H1 (cell line): ENCODE data around the gene TXNDC8. TPM values are rescaled to one million over a fixed set of nuclear protein-coding genes. Genes with fewer than 3 reads are reported as not detected.

Experiments used
- CTCF ChIA-PET: fragments of 300-600 bp; sonication (Branson Sonifier 250); formaldehyde crosslinking; loops from one replicate; lab custom pipeline; 2021; ENCODE audit not compliant: partially characterized antibody; lab: Charles Lee
- POLR2A ChIA-PET: fragments of 300-600 bp; sonication (Branson Sonifier 250); formaldehyde crosslinking; loops from one replicate; lab custom pipeline; 2021; ENCODE audit warnings: inconsistent platforms; ENCODE audit not compliant: partially characterized antibody; lab: Charles Lee
- DNase-seq, 2 experiments: peaks; one replicate each; pipeline versions ENCODE4 v3.0.0 to v3.0.0-alpha.2; 2010 to 2022; ENCODE audit warnings: low spot score in 2 of 2, low read depth in 1 of 2, mixed read lengths in 1 of 2
- FAIRE-seq: peaks from 2 replicates; lab custom pipeline; 2011; peaks lifted over from hg19 to GRCh38; lab: Jason Lieb, UNC
- H2AFZ ChIP-seq: 2 replicates; pipeline ENCODE4 v1.8.1; 2012; ENCODE audit warnings: low read length, inconsistent platforms
- H2AK5ac ChIP-seq: 2 replicates; pipeline ENCODE4 v1.6.1; 2013; ENCODE audit warnings: low read depth, low read length
- H2BK120ac ChIP-seq: replicated peaks from 2 replicates; pipeline ENCODE3; 2013; ENCODE audit warnings: low read depth, low read length, inconsistent platforms
- H2BK12ac ChIP-seq: 2 replicates; pipeline ENCODE4 v1.6.1; 2013; ENCODE audit warnings: low read depth, low read length
- H2BK15ac ChIP-seq: 2 replicates; pipeline ENCODE4 v1.6.1; 2013; ENCODE audit warnings: low read length
- H2BK20ac ChIP-seq: 2 replicates; pipeline ENCODE4 v1.6.1; 2013; ENCODE audit warnings: low read length
- H2BK5ac ChIP-seq: 2 replicates; pipeline ENCODE4 v1.6.1; 2013; ENCODE audit warnings: low read depth, low read length
- H3K14ac ChIP-seq: 2 replicates; pipeline ENCODE4 v1.6.1; 2013; ENCODE audit warnings: inconsistent platforms; ENCODE audit not compliant: insufficient read length
- H3K18ac ChIP-seq: 2 replicates; pipeline ENCODE4 v1.6.1; 2013; ENCODE audit warnings: low read length; ENCODE audit errors: extremely low read depth
- H3K23ac ChIP-seq: 2 replicates; pipeline ENCODE4 v1.6.1; 2013; ENCODE audit warnings: inconsistent platforms; ENCODE audit not compliant: insufficient read length
- H3K23me2 ChIP-seq: 2 replicates; pipeline ENCODE4 v1.6.1; 2013; ENCODE audit warnings: low read depth, low read length
- H3K27ac ChIP-seq: 2 replicates; pipeline ENCODE4 v1.6.1; 2011; ENCODE audit warnings: low read depth, low read length, inconsistent platforms
- H3K27me3 ChIP-seq, 4 experiments: replicated peaks in 1 of 4; 1 replicate in 1 of 4; 2 replicates in 3 of 4; pipeline versions ENCODE4 v1.6.1 to v1.8.1; 2011 to 2013; ENCODE audit warnings: low read length in 3 of 4, mild to moderate bottlenecking in 3 of 4, inconsistent platforms in 2 of 4, mixed read lengths in 2 of 4, moderate library complexity in 1 of 4; ENCODE audit not compliant: control insufficient read depth in 3 of 4, insufficient read depth in 3 of 4; ENCODE audit errors: extremely low read depth in 1 of 4
- H3K36me3 ChIP-seq, 4 experiments: 2 replicates each; pipeline versions ENCODE4 v1.6.1 to v1.8.1; 2011 to 2013; ENCODE audit warnings: mild to moderate bottlenecking in 4 of 4, low read length in 3 of 4, moderate library complexity in 2 of 4, control low read depth in 1 of 4, inconsistent platforms in 1 of 4; ENCODE audit not compliant: insufficient read depth in 4 of 4, control insufficient read depth in 2 of 4
- H3K4ac ChIP-seq: replicated peaks from 2 replicates; pipeline ENCODE3; 2013; ENCODE audit warnings: low read length, low read depth, mixed read lengths, inconsistent platforms; ENCODE audit not compliant: insufficient read length
- H3K4me1 ChIP-seq, 4 experiments: replicated peaks in 1 of 4; 1 replicate in 1 of 4; 2 replicates in 3 of 4; pipeline versions ENCODE4 v1.6.1 to v1.8.1; 2011 to 2013; ENCODE audit warnings: low read length in 3 of 4, inconsistent platforms in 2 of 4, mixed read lengths in 1 of 4; ENCODE audit not compliant: insufficient read depth in 4 of 4, control insufficient read depth in 3 of 4
- H3K4me2 ChIP-seq, 2 experiments: 2 replicates each; pipeline versions ENCODE4 v1.6.1 to v1.8.1; 2011 to 2013; ENCODE audit warnings: low read depth in 2 of 2, low read length in 2 of 2, control low read depth in 1 of 2, inconsistent platforms in 1 of 2, mild to moderate bottlenecking in 1 of 2; ENCODE audit not compliant: insufficient read depth in 1 of 2
- H3K4me3 ChIP-seq, 4 experiments: fragments of 200-600, 300-600 bp in 1 of 4; sonication (generic), shearing (Covaris generic), sonication (Bioruptor Twin) in 1 of 4; 2 replicates each; pipeline versions ENCODE4 v1.5.1 to v1.8.1; 2011 to 2016; ENCODE audit warnings: low read length in 4 of 4, low read depth in 3 of 4, control low read depth in 2 of 4, inconsistent platforms in 2 of 4, mild to moderate bottlenecking in 2 of 4, mixed read lengths in 1 of 4, moderate library complexity in 1 of 4; ENCODE audit not compliant: insufficient read depth in 2 of 4; ENCODE audit errors: extremely low read depth in 1 of 4
- H3K56ac ChIP-seq: replicated peaks from 2 replicates; pipeline ENCODE3; 2013; ENCODE audit warnings: low read depth, mild to moderate bottlenecking, mixed read lengths, low read length, inconsistent platforms; ENCODE audit not compliant: insufficient read length
- H3K79me1 ChIP-seq: 2 replicates; pipeline ENCODE4 v1.6.1; 2013; ENCODE audit warnings: low read depth, low read length, control low read depth
- H3K79me2 ChIP-seq, 2 experiments: 2 replicates each; pipeline versions ENCODE4 v1.6.1 to v1.8.1; 2012 to 2013; ENCODE audit warnings: low read length in 2 of 2, mild to moderate bottlenecking in 2 of 2, inconsistent platforms in 1 of 2; ENCODE audit not compliant: insufficient read depth in 2 of 2, control insufficient read depth in 1 of 2
- H3K9ac ChIP-seq, 4 experiments: replicated peaks in 1 of 4; 1 replicate in 1 of 4; 2 replicates in 3 of 4; pipeline versions ENCODE4 v1.6.1 to v1.8.1; 2011 to 2013; ENCODE audit warnings: low read depth in 3 of 4, low read length in 3 of 4, control low read depth in 2 of 4, mild to moderate bottlenecking in 2 of 4, moderate library complexity in 2 of 4, inconsistent platforms in 1 of 4; ENCODE audit errors: extremely low read depth in 1 of 4
- H3K9me3 ChIP-seq, 2 experiments: 2 replicates each; pipeline versions ENCODE4 v1.6.1 to v1.8.1; 2012 to 2013; ENCODE audit warnings: mild to moderate bottlenecking in 2 of 2, moderate library complexity in 2 of 2, control low read depth in 1 of 2, inconsistent platforms in 1 of 2, low read depth in 1 of 2, low read length in 1 of 2, mixed read lengths in 1 of 2; ENCODE audit not compliant: insufficient read depth in 2 of 2
- H4K20me1 ChIP-seq, 2 experiments: replicated peaks in 1 of 2; 2 replicates each; pipeline versions ENCODE3 to v1.8.1; 2011 to 2013; ENCODE audit warnings: inconsistent platforms in 2 of 2, low read length in 2 of 2, mild to moderate bottlenecking in 1 of 2; ENCODE audit not compliant: insufficient read depth in 2 of 2, control insufficient read depth in 1 of 2
- H4K5ac ChIP-seq: 2 replicates; pipeline ENCODE4 v1.6.1; 2013; ENCODE audit warnings: low read length, low read depth, mixed read lengths, inconsistent platforms; ENCODE audit not compliant: insufficient read length
- H4K8ac ChIP-seq: 2 replicates; pipeline ENCODE4 v1.8.0; 2013; ENCODE audit warnings: mild to moderate bottlenecking, moderate library complexity, low read length, inconsistent platforms; ENCODE audit not compliant: insufficient read depth; ENCODE audit errors: extremely low read depth
- H4K91ac ChIP-seq: replicated peaks from 2 replicates; pipeline ENCODE3; 2013; ENCODE audit warnings: low read length, mixed read lengths, inconsistent platforms; ENCODE audit not compliant: insufficient read length
- BCL11A ChIP-seq, 2 experiments: IDR thresholded peaks; one replicate each; pipeline ENCODE4 v1.6.1; 2011; ENCODE audit warnings: low read depth in 2 of 2, low read length in 2 of 2, mild to moderate bottlenecking in 2 of 2
- CBX5 ChIP-seq: fragments of 300-800, 300-1000 bp; sonication (generic); IDR thresholded peaks from 2 replicates; pipeline ENCODE4 v1.7.1; 2016; ENCODE audit warnings: antibody characterized with exemption, low read length, low read depth
- E2F6 ChIP-seq: IDR thresholded peaks from 2 replicates; pipeline ENCODE4 v1.6.1; 2012; ENCODE audit warnings: inconsistent platforms
- EP300 ChIP-seq, 2 experiments: IDR thresholded peaks; 1 replicate in 1 of 2; 2 replicates in 1 of 2; pipeline ENCODE4 v1.6.1; 2011 to 2012; ENCODE audit warnings: low read depth in 2 of 2, low read length in 2 of 2, mild to moderate bottlenecking in 2 of 2, borderline replicate concordance in 1 of 2, inconsistent platforms in 1 of 2, moderate library complexity in 1 of 2
- KDM1A ChIP-seq: fragments of 200-600, 300-600 bp; sonication (generic); IDR thresholded peaks from 2 replicates; pipeline ENCODE4 v1.7.1; 2016; ENCODE audit warnings: mild to moderate bottlenecking, low read length, borderline replicate concordance
- MAFK ChIP-seq: IDR thresholded peaks from 2 replicates; pipeline ENCODE4 v1.6.1; 2012; ENCODE audit warnings: low read depth, mild to moderate bottlenecking, improper control_type of control experiment, low read length
- POLR2A ChIP-seq, 2 experiments: IDR thresholded peaks; 1 replicate in 1 of 2; 2 replicates in 1 of 2; pipeline ENCODE4 v1.6.1; 2011; ENCODE audit warnings: low read depth in 2 of 2, low read length in 2 of 2, mild to moderate bottlenecking in 2 of 2; ENCODE audit errors: control extremely low read depth in 1 of 2
- POLR2AphosphoS5 ChIP-seq: IDR thresholded peaks from 2 replicates; pipeline ENCODE4 v1.6.1; 2011; ENCODE audit warnings: low read depth, low read length
- SP1 ChIP-seq: IDR thresholded peaks from 2 replicates; pipeline ENCODE4 v1.6.1; 2011; ENCODE audit warnings: low read depth, low read length
- WGBS, 2 experiments: shearing (Covaris generic) in 1 of 2; methylation state at CpG; one replicate each; pipeline versions ENCODE4 v1.1.6 to v1.1.7; 2013 to 2015; ENCODE audit warnings: low lambda C conversion rate in 2 of 2, mixed read lengths in 2 of 2, inconsistent platforms in 1 of 2, low coverage in 1 of 2, missing lambda C conversion rate in 1 of 2; ENCODE audit not compliant: insufficient replicate concordance in 2 of 2, insufficient coverage in 1 of 2, insufficient read length in 1 of 2; ENCODE audit errors: extremely low coverage in 1 of 2, missing lambda C conversion rate in 1 of 2; 5-methylcytosine and 5-hydroxymethylcytosine counted together
- polyA plus RNA-seq, 7 experiments: library from polyadenylated mRNA; depleted of rRNA in 3 of 7; stranded (reverse) in 5 of 7; unstranded in 2 of 7; fragments of >200 nt in 5 of 7; fragments of 200-250 nt in 2 of 7; gene quantifications; 1 replicate in 5 of 7; 2 replicates in 1 of 7; 4 replicates in 1 of 7; pipeline versions ENCODE4 v1.2.1 to v1.2.3, GENCODE V29; 2011 to 2013; ENCODE audit warnings: missing spikeins in 2 of 7, mixed read lengths in 2 of 7
- total RNA-seq: library from RNA; stranded (reverse); fragmentation: NEBNext Ultra II Directional; extraction: Animal tissue kit (Norgen Biotek cat#: 25700); gene quantifications from 2 replicates; pipeline ENCODE4 v1.2.1, GENCODE V29; 2021
- TF ChIP-seq, protein P1 (sequence below): IDR thresholded peaks from 2 replicates; pipeline ENCODE4 v1.6.1; 2011; ENCODE audit warnings: low read depth, mild to moderate bottlenecking, low read length; ENCODE audit not compliant: insufficient read depth
- TF ChIP-seq, protein P2 (sequence below): IDR thresholded peaks from 2 replicates; pipeline ENCODE4 v1.6.1; 2012; ENCODE audit warnings: low read length, inconsistent platforms

Gene TXNDC8
- total and polyA plus RNA-seq, 2 of the 8 experiments (the other 6 are each of a cell fraction or from before 2014, with no cell fraction given) = not detected

GRCh38 chr9:110371411-110372007, 33.8 kb upstream of the TXNDC8 start:
- Histone ChIP-seq H2BK20ac (no peak overlapping the region), H4K20me1 (no peaks in the 10 kb centered on the region), H4K5ac (no peak overlapping the region), H3K56ac (no peak overlapping the region), H3K9ac (no peak overlapping the region), H3K18ac (no peak overlapping the region), H2BK12ac (no peak overlapping the region), H3K79me1 (no peaks in the 10 kb centered on the region), H2AK5ac (no peak overlapping the region), H2BK5ac (no peak overlapping the region), H4K91ac (no peak overlapping the region), H3K4me3 (no peak overlapping the region), H2BK120ac (no peak overlapping the region), H3K9me3 (no peaks in the 10 kb centered on the region), H2BK15ac (no peak overlapping the region), H3K4me2 (no peak overlapping the region), H3K79me2 (no peaks in the 10 kb centered on the region), H3K23me2 (no peaks in the 10 kb centered on the region), H3K23ac (no peak overlapping the region), H4K8ac (no peak overlapping the region), H3K4me1 (no peaks in the 10 kb centered on the region), H3K36me3 (no peaks in the 10 kb centered on the region), H3K4ac (no peak overlapping the region), H3K27ac (no peak overlapping the region), H3K27me3 (no peaks in the 10 kb centered on the region), H2AFZ (no peak overlapping the region), H3K14ac (no peak overlapping the region)
- POLR2A ChIA-PET = no interaction called here
- 89% methylated on average over 6 of the region's 6 CpGs; no CpG with 5 or more reads in 1 of the 2 experiments for WGBS, 2 experiments
- DNase-seq (no peak), FAIRE-seq (no peak)
- CTCF ChIA-PET = interaction anchor here (1.3 to 1.6 kb wide), 3 partner anchors 10 to 252 kb away, joined by 5 read pairs; no protein-coding TSS in a partner anchor
- TF ChIP-seq MAFK = no peak
- no peak for TF ChIP-seq POLR2A (IDR thresholded peaks at IDR 0.05; ENCODE audit: control extremely low read depth in 1 of 2, low read depth in 2 of 2, low read length in 2 of 2)
- TF ChIP-seq CBX5 = no peak
- TF ChIP-seq SP1 = no peak
- TF ChIP-seq, protein P1, sequence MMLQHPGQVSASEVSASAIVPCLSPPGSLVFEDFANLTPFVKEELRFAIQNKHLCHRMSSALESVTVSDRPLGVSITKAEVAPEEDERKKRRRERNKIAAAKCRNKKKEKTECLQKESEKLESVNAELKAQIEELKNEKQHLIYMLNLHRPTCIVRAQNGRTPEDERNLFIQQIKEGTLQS = no peak
- TF ChIP-seq BCL11A (IDR thresholded peaks at IDR 0.05; ENCODE audit: low read depth in 2 of 2, low read length in 2 of 2) = no peak
- TF ChIP-seq E2F6 = no peak
- no peak for TF ChIP-seq EP300 (IDR thresholded peaks at IDR 0.05; ENCODE audit: borderline replicate concordance in 1 of 2, low read depth in 2 of 2, low read length in 2 of 2)
- no peak for TF ChIP-seq POLR2AphosphoS5
- TF ChIP-seq, protein P2, sequence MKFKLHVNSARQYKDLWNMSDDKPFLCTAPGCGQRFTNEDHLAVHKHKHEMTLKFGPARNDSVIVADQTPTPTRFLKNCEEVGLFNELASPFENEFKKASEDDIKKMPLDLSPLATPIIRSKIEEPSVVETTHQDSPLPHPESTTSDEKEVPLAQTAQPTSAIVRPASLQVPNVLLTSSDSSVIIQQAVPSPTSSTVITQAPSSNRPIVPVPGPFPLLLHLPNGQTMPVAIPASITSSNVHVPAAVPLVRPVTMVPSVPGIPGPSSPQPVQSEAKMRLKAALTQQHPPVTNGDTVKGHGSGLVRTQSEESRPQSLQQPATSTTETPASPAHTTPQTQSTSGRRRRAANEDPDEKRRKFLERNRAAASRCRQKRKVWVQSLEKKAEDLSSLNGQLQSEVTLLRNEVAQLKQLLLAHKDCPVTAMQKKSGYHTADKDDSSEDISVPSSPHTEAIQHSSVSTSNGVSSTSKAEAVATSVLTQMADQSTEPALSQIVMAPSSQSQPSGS = no peak
- TF ChIP-seq KDM1A = no peak
